GM12878 (cell line): ENCODE measurements around the gene PRKG1. TPM values are rescaled to one million over a fixed set of nuclear protein-coding genes. Genes with fewer than 3 reads are reported as not detected.

ENCODE experiments used
- ATAC-seq: fragments of 200-7000 bp; cut with Tn5 transposase; 3 replicates; pipeline ENCODE4 v1.9.1; 2020; ENCODE audit warnings: mild to moderate bottlenecking, moderate library complexity
- BruUV-seq: library from RNA; stranded (reverse); fragments of 400-500 nt; replicated peaks from 2 replicates; lab custom pipeline; 2021; lab: Mats Ljungman, UMichigan
- CTCF ChIA-PET: fragments of 300-600 bp; sonication (Branson Sonifier 250); formaldehyde crosslinking; extraction: SDS; loops from one replicate; lab custom pipeline; 2021; ENCODE audit warnings: inconsistent platforms; lab: Yijun Ruan, JAX
- POLR2A ChIA-PET: fragments of 350-600 bp; formaldehyde crosslinking; extraction: SDS; loops from one replicate; lab custom pipeline; 2021; ENCODE audit warnings: inconsistent platforms; lab: Charles Lee
- RAD21 ChIA-PET: fragments of 300-600 bp; sonication (Branson Sonifier 250); formaldehyde crosslinking; loops from one replicate; lab custom pipeline; 2023; ENCODE audit warnings: antibody characterized with exemption; ENCODE audit not compliant: unreplicated experiment; lab: Charles Lee
- SMC1A ChIA-PET: fragments of 300-600 bp; sonication (Branson Sonifier 250); formaldehyde crosslinking; loops from one replicate; lab custom pipeline; 2023; ENCODE audit not compliant: unreplicated experiment, uncharacterized antibody; lab: Charles Lee
- DNase-seq: peaks from one replicate; pipeline ENCODE4 v3.0.0-alpha.2; 2011; ENCODE audit warnings: low read depth, low spot score
- FAIRE-seq: peaks from 3 replicates; lab custom pipeline; 2011; peaks lifted over from hg19 to GRCh38; lab: Jason Lieb, UNC
- H2AFZ ChIP-seq: 2 replicates; pipeline ENCODE4 v1.6.0; 2011; ENCODE audit warnings: low read depth, low read length, control low read depth; ENCODE audit not compliant: control insufficient read depth
- H3K27ac ChIP-seq: 2 replicates; pipeline ENCODE4 v1.5.1; 2011; ENCODE audit warnings: control low read depth; ENCODE audit not compliant: control insufficient read depth, insufficient read depth
- H3K27me3 ChIP-seq, 2 experiments: replicated peaks in 1 of 2; 2 replicates each; pipeline versions ENCODE4 v1.6.0 to v1.6.1; 2011; ENCODE audit warnings: low read length in 1 of 2; ENCODE audit not compliant: control insufficient read depth in 2 of 2, insufficient read depth in 2 of 2
- H3K36me3 ChIP-seq, 2 experiments: 2 replicates each; pipeline ENCODE4 v1.5.1; 2011; ENCODE audit warnings: low read length in 1 of 2; ENCODE audit not compliant: control insufficient read depth in 2 of 2, insufficient read depth in 2 of 2
- H3K4me1 ChIP-seq: 2 replicates; pipeline ENCODE4 v1.6.1; 2011; ENCODE audit warnings: mild to moderate bottlenecking, low read length, moderate library complexity, mixed read lengths; ENCODE audit not compliant: control insufficient read depth, insufficient read depth
- H3K4me2 ChIP-seq: 2 replicates; pipeline ENCODE4 v1.6.0; 2011; ENCODE audit warnings: control low read depth; ENCODE audit not compliant: control insufficient read depth, insufficient read depth
- H3K4me3 ChIP-seq: fragments of 200-600 bp; sonication (generic); 2 replicates; pipeline ENCODE4 v1.5.1; 2016
- H3K79me2 ChIP-seq: 2 replicates; pipeline ENCODE4 v1.6.0; 2011; ENCODE audit warnings: low read length; ENCODE audit not compliant: control insufficient read depth, insufficient read depth
- H3K9ac ChIP-seq: 2 replicates; pipeline ENCODE4 v1.8.0; 2011; ENCODE audit warnings: low read length, control low read depth, mixed read lengths; ENCODE audit not compliant: control insufficient read depth, insufficient read depth
- H3K9me3 ChIP-seq: replicated peaks from 3 replicates; pipeline ENCODE4 v1.5.1; 2011; ENCODE audit warnings: mild to moderate bottlenecking, low read length; ENCODE audit not compliant: control insufficient read depth, insufficient read depth
- H4K20me1 ChIP-seq: 2 replicates; pipeline ENCODE4 v1.6.0; 2011; ENCODE audit not compliant: control insufficient read depth, insufficient read depth
- ASH2L ChIP-seq: fragments of 300-600, 200-600 bp; sonication (generic); IDR thresholded peaks from 2 replicates; pipeline ENCODE4 v1.6.1; 2017; ENCODE audit warnings: low read depth, mild to moderate bottlenecking, borderline replicate concordance
- BCL3 ChIP-seq: IDR thresholded peaks from 2 replicates; pipeline ENCODE4 v1.6.1; 2011; ENCODE audit warnings: borderline replicate concordance, low read depth, mild to moderate bottlenecking, moderate library complexity, low read length; ENCODE audit not compliant: insufficient read depth, poor library complexity, severe bottlenecking
- BRCA1 ChIP-seq: IDR thresholded peaks from 2 replicates; pipeline ENCODE4 v1.6.1; 2011; ENCODE audit warnings: low read depth, low read length, improper control_type of control experiment
- CEBPZ ChIP-seq: fragments of 150-350 bp; IDR thresholded peaks from 2 replicates; pipeline ENCODE4 v1.6.1; 2016; ENCODE audit warnings: low read depth, low read length
- CHD1 ChIP-seq: IDR thresholded peaks from 2 replicates; pipeline ENCODE4 v1.6.1; 2012; ENCODE audit warnings: low read depth, low read length, improper control_type of control experiment
- CREM ChIP-seq: IDR thresholded peaks from 2 replicates; pipeline ENCODE4 v1.6.1; 2014; ENCODE audit warnings: antibody characterized with exemption, low read depth
- DPF2 ChIP-seq: fragments of 450-650 bp; IDR thresholded peaks from 2 replicates; pipeline ENCODE4 v1.6.1; 2017; ENCODE audit warnings: mild to moderate bottlenecking
- ESRRA ChIP-seq: IDR thresholded peaks from 2 replicates; pipeline ENCODE4 v1.6.1; 2012; ENCODE audit warnings: mild to moderate bottlenecking, low read length, improper control_type of control experiment
- FOS ChIP-seq: IDR thresholded peaks from 3 replicates; pipeline ENCODE4 v1.6.1; 2011; ENCODE audit warnings: borderline replicate concordance; ENCODE audit not compliant: insufficient read length; ENCODE audit errors: extremely low read depth
- IKZF2 ChIP-seq, 2 experiments: fragments of 450-650 bp; IDR thresholded peaks; 2 replicates each; pipeline ENCODE4 v1.6.1; 2017; ENCODE audit warnings: mild to moderate bottlenecking in 2 of 2, moderate library complexity in 2 of 2
- MXI1 ChIP-seq: fragments of 150-350 bp; IDR thresholded peaks from 2 replicates; pipeline ENCODE4 v1.6.1; 2011; ENCODE audit warnings: low read depth, mild to moderate bottlenecking, inconsistent platforms, low read length, improper control_type of control experiment
- NFYA ChIP-seq: IDR thresholded peaks from 2 replicates; pipeline ENCODE4 v1.6.1; 2011; ENCODE audit warnings: low read depth, mild to moderate bottlenecking, low read length, improper control_type of control experiment, borderline replicate concordance
- NR2C1 ChIP-seq: fragments of 450-650 bp; IDR thresholded peaks from 2 replicates; pipeline ENCODE4 v1.6.1; 2017; ENCODE audit warnings: antibody characterized with exemption, mild to moderate bottlenecking, moderate library complexity
- NRF1 ChIP-seq: conservative IDR thresholded peaks from 2 replicates; pipeline ENCODE4 v1.6.1; 2011; ENCODE audit warnings: mild to moderate bottlenecking, low read depth, low read length, improper control_type of control experiment
- RB1 ChIP-seq: fragments of 450-650 bp; formaldehyde crosslinking; IDR thresholded peaks from 2 replicates; pipeline ENCODE4 v1.6.1; 2017; ENCODE audit warnings: mild to moderate bottlenecking, borderline replicate concordance
- SRF ChIP-seq, 2 experiments: IDR thresholded peaks; 2 replicates each; pipeline ENCODE4 v1.6.1; 2011; ENCODE audit warnings: low read depth in 2 of 2, low read length in 2 of 2, mild to moderate bottlenecking in 1 of 2, moderate library complexity in 1 of 2
- WRNIP1 ChIP-seq: IDR thresholded peaks from 2 replicates; pipeline ENCODE4 v1.6.1; 2011; ENCODE audit warnings: low read depth, low read length, improper control_type of control experiment, borderline replicate concordance
- WGBS: methylation state at CpG from one replicate; pipeline ENCODE4 v1.1.6; 2016; ENCODE audit warnings: low lambda C conversion rate; ENCODE audit not compliant: insufficient replicate concordance, insufficient coverage; ENCODE audit errors: missing lambda C conversion rate; 5-methylcytosine and 5-hydroxymethylcytosine counted together
- in situ Hi-C: fragments of 300-500 bp; cut with MboI; formaldehyde crosslinking; loops from 9 replicates; pipeline ENCODE4 v1.14.3; 2018; ENCODE audit warnings: mixed read lengths
- intact Hi-C: fragments of 100-400 bp; cut with micrococcal nuclease; formaldehyde crosslinking; loops from one replicate; pipeline ENCODE4 v1.14.2; 2022; ENCODE audit not compliant: unreplicated experiment
- polyA plus RNA-seq, 11 experiments: library from polyadenylated mRNA; depleted of rRNA in 4 of 11; unstranded in 6 of 11; stranded (reverse) in 5 of 11; fragments of >200 nt; fragmentation: Nextera tagmentation in 4 of 11; fragmentation: Illumina TruSeq in 1 of 11; extraction: Ambion mirVana in 4 of 11; extraction: Trizol in 1 of 11; gene quantifications; 1 replicate in 1 of 11; 2 replicates in 10 of 11; pipeline versions ENCODE4 v1.2.1 to v1.2.3, GENCODE V29; 2011 to 2016; ENCODE audit warnings: inconsistent platforms in 2 of 11, missing spikeins in 2 of 11, low read depth in 1 of 11
- total RNA-seq, 4 experiments: library from RNA; depleted of rRNA in 3 of 4; stranded (reverse); fragments of >200 nt in 3 of 4; fragmentation: Illumina TruSeq in 1 of 4; extraction: Trizol in 1 of 4; gene quantifications; 2 replicates each; pipeline versions ENCODE4 v1.2.1 to v1.2.3, GENCODE V29; 2013 to 2021
- TF ChIP-seq, protein P1 (sequence below): fragments of 150-350 bp; IDR thresholded peaks from 2 replicates; pipeline ENCODE4 v1.6.1; 2014; ENCODE audit warnings: mild to moderate bottlenecking, low read depth, low read length

Gene PRKG1
- total and polyA plus RNA-seq, 10 of the 15 experiments (the other 5 are each of a cell fraction or from before 2014, with no cell fraction given) = 0.04 to 0.05 TPM; not detected in 8

GRCh38 chr10:52248697-52249306 is 1174.5 kb downstream of the PRKG1 start:
- POLR2A ChIA-PET = no interaction called here
- intact Hi-C loops = no loop called here
- no peak overlapping the region for H3K27ac ChIP-seq
- H4K20me1 ChIP-seq = no peaks in the 10 kb centered on the region
- TF ChIP-seq MXI1 (no peak), NR2C1 (no peak), CHD1 (no peak), ASH2L (no peak), RB1 (no peak), IKZF2 (IDR thresholded peaks at IDR 0.05) (no peak), FOS (no peak), BRCA1 (no peak), WRNIP1 (no peak), SRF (IDR thresholded peaks at IDR 0.05; ENCODE audit: low read depth in 2 of 2, low read length in 2 of 2) (no peak), CREM (no peak), ESRRA (no peak), BCL3 (no peak), CEBPZ (no peak), NRF1 (no peak), NFYA (no peak), DPF2 (no peak)
- TF ChIP-seq, protein P1, sequence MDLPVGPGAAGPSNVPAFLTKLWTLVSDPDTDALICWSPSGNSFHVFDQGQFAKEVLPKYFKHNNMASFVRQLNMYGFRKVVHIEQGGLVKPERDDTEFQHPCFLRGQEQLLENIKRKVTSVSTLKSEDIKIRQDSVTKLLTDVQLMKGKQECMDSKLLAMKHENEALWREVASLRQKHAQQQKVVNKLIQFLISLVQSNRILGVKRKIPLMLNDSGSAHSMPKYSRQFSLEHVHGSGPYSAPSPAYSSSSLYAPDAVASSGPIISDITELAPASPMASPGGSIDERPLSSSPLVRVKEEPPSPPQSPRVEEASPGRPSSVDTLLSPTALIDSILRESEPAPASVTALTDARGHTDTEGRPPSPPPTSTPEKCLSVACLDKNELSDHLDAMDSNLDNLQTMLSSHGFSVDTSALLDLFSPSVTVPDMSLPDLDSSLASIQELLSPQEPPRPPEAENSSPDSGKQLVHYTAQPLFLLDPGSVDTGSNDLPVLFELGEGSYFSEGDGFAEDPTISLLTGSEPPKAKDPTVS = no peak
- TF ChIP-seq, all 136 proteins: peak for 0
- ChIA-PET RAD21 (no interaction called here), CTCF (no interaction called here), SMC1A (no interaction called here)
- Histone ChIP-seq H2AFZ (no peak overlapping the region), H3K27me3 (no peaks in the 10 kb centered on the region), H3K79me2 (no peaks in the 10 kb centered on the region), H3K4me1 (no peaks in the 10 kb centered on the region), H3K9ac (no peak overlapping the region), H3K36me3 (no peaks in the 10 kb centered on the region), H3K4me3 (no peak overlapping the region), H3K9me3 (no peaks in the 10 kb centered on the region), H3K4me2 (no peak overlapping the region)
- DNase-seq (no peak), ATAC-seq (no peak), FAIRE-seq (no peak)
- no TSS peak for BruUV-seq
- in situ Hi-C loops = no loop called here
- 21% methylated on average over 4 of the region's 4 CpGs for WGBS
